ENCODE measurements around the gene GALNT6. TPM values are rescaled to one million over a fixed set of nuclear protein-coding genes. Genes with fewer than 3 reads are reported as not detected.

GALNT6 gene
- total and polyA plus RNA-seq, 9 of the 15 experiments (the other 6 are each of a cell fraction or from before 2014, with no cell fraction given) = 1.5 to 8.6 (median 5.1) TPM

DNA sequence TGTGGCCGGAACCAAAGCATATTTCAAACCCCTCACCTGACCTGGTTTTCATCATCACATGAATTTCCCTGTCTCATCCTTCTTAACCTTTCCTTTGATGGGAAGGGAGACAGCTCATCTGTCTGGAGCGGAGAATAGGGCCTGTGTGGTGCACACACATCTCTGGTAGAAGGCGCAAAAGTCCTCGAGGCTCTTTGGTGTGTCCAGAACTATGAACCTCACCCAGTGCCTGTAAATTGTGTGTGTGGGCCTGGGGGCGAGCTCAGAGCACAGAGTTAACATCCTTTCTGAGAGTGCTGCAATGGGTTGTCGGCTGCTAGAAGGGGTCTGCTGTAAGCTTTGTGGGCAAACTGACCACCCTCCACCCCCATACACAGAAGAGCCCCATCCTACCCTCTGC lies 749 bp downstream of the GALNT6 start:
- BruUV-seq (replicated peaks) = TSS peak; percentile 52
- DNase-seq (ENCODE audit: extremely low read depth in 1 of 4, low spot score in 3 of 4) = peak in 1 of 4 experiments; percentile 3
- H3K27me3 ChIP-seq (ENCODE audit: control insufficient read depth in 2 of 2, insufficient read depth in 2 of 2, low read length in 2 of 2) = no peaks in the 10 kb centered on the region
- intact Hi-C loops (cut with micrococcal nuclease) (no loop called here), in situ Hi-C loops (cut with MboI) (no loop called here)
- WGBS (ENCODE audit: insufficient coverage, low coverage, missing lambda C conversion rate) = 73% methylated on average over 5 of the region's 6 CpGs
- no peak overlapping the region for H3K4me3 ChIP-seq
- POLR2A ChIA-PET = interaction anchor here (0.7 to 1.5 kb wide), 2 partner anchors 17 to 152 kb away, joined by 3 read pairs; partner anchors contain the start of gene DAZAP2
- no peak for FAIRE-seq
- H3K4me2 ChIP-seq (ENCODE audit: insufficient read depth, low read length) = peak overlapping the region; percentile 79
- H4K20me1 ChIP-seq (replicated peaks; ENCODE audit: control insufficient read depth, insufficient read depth, low read length) = no peaks in the 10 kb centered on the region
- no peaks in the 10 kb centered on the region for H3K79me2 ChIP-seq (ENCODE audit: control insufficient read depth, insufficient read depth, low read length)
- ATAC-seq = no peak
- no peak overlapping the region for H2AFZ ChIP-seq (ENCODE audit: low read depth, low read length)
- H3K36me3 ChIP-seq (ENCODE audit: control insufficient read depth, insufficient read depth, low read length) = no peaks in the 10 kb centered on the region
- no peak overlapping the region for H3K27ac ChIP-seq (ENCODE audit: extremely low read depth, low read depth, low read length)
- H3K4me1 ChIP-seq (replicated peaks in 1 of 2; ENCODE audit: control insufficient read depth in 2 of 2, insufficient read depth in 2 of 2, low read length in 2 of 2) = peaks cover 41 to 43% of the 10 kb centered on the region in 2 experiments
- H3K9me3 ChIP-seq (replicated peaks; ENCODE audit: control insufficient read depth, insufficient read depth, low read depth, low read length) = no peaks in the 10 kb centered on the region
- no peaks in the 10 kb centered on the region for H3K9me1 ChIP-seq (ENCODE audit: control insufficient read depth, insufficient read depth, low read length)
- peak overlapping the region; percentile 67 to 92; a peak in 2 of 4 replicates for H3K9ac ChIP-seq (ENCODE audit: insufficient read depth in 1 of 2, low read depth in 2 of 2, low read length in 2 of 2)
- CTCF ChIA-PET (ENCODE audit: low intra/inter-chr PET ratio) = no interaction called here
- no peak for TF ChIP-seq EGR1 (conservative IDR thresholded peaks at IDR 0.05)
- TF ChIP-seq, protein P1, sequence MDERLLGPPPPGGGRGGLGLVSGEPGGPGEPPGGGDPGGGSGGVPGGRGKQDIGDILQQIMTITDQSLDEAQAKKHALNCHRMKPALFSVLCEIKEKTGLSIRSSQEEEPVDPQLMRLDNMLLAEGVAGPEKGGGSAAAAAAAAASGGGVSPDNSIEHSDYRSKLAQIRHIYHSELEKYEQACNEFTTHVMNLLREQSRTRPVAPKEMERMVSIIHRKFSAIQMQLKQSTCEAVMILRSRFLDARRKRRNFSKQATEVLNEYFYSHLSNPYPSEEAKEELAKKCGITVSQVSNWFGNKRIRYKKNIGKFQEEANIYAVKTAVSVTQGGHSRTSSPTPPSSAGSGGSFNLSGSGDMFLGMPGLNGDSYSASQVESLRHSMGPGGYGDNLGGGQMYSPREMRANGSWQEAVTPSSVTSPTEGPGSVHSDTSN (CRISPR knock-in tag; IDR thresholded peaks at IDR 0.05; ENCODE audit: low read depth) = no peak
- TF ChIP-seq, protein P1 (tag; conservative IDR thresholded peaks at IDR 0.05; ENCODE audit: low read depth) = no peak
- TF ChIP-seq ZNF668 (CRISPR knock-in tag; IDR thresholded peaks at IDR 0.05) = no peak
- TF ChIP-seq, protein P2, sequence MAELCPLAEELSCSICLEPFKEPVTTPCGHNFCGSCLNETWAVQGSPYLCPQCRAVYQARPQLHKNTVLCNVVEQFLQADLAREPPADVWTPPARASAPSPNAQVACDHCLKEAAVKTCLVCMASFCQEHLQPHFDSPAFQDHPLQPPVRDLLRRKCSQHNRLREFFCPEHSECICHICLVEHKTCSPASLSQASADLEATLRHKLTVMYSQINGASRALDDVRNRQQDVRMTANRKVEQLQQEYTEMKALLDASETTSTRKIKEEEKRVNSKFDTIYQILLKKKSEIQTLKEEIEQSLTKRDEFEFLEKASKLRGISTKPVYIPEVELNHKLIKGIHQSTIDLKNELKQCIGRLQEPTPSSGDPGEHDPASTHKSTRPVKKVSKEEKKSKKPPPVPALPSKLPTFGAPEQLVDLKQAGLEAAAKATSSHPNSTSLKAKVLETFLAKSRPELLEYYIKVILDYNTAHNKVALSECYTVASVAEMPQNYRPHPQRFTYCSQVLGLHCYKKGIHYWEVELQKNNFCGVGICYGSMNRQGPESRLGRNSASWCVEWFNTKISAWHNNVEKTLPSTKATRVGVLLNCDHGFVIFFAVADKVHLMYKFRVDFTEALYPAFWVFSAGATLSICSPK (IDR thresholded peaks at IDR 0.05; ENCODE audit: borderline replicate concordance) = no peak
- TF ChIP-seq, protein P3, sequence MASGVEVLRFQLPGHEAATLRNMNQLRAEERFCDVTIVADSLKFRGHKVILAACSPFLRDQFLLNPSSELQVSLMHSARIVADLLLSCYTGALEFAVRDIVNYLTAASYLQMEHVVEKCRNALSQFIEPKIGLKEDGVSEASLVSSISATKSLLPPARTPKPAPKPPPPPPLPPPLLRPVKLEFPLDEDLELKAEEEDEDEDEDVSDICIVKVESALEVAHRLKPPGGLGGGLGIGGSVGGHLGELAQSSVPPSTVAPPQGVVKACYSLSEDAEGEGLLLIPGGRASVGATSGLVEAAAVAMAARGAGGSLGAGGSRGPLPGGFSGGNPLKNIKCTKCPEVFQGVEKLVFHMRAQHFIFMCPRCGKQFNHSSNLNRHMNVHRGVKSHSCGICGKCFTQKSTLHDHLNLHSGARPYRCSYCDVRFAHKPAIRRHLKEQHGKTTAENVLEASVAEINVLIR (CRISPR knock-in tag; IDR thresholded peaks at IDR 0.05) = no peak
- TF ChIP-seq SMAD2 (IDR thresholded peaks at IDR 0.05; ENCODE audit: low read depth, low read length) = no peak
- TF ChIP-seq, protein P4, sequence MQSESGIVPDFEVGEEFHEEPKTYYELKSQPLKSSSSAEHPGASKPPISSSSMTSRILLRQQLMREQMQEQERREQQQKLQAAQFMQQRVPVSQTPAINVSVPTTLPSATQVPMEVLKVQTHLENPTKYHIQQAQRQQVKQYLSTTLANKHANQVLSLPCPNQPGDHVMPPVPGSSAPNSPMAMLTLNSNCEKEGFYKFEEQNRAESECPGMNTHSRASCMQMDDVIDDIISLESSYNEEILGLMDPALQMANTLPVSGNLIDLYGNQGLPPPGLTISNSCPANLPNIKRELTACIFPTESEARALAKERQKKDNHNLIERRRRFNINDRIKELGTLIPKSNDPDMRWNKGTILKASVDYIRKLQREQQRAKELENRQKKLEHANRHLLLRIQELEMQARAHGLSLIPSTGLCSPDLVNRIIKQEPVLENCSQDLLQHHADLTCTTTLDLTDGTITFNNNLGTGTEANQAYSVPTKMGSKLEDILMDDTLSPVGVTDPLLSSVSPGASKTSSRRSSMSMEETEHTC (IDR thresholded peaks at IDR 0.05) = no peak
- TF ChIP-seq, protein P5, sequence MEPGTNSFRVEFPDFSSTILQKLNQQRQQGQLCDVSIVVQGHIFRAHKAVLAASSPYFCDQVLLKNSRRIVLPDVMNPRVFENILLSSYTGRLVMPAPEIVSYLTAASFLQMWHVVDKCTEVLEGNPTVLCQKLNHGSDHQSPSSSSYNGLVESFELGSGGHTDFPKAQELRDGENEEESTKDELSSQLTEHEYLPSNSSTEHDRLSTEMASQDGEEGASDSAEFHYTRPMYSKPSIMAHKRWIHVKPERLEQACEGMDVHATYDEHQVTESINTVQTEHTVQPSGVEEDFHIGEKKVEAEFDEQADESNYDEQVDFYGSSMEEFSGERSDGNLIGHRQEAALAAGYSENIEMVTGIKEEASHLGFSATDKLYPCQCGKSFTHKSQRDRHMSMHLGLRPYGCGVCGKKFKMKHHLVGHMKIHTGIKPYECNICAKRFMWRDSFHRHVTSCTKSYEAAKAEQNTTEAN (CRISPR knock-in tag; IDR thresholded peaks at IDR 0.05) = no peak
- TF ChIP-seq HDAC2 (IDR thresholded peaks at IDR 0.05) = no peak
- no peak for TF ChIP-seq SRSF7 (optimal IDR thresholded peaks at IDR 0.05; ENCODE audit: low read depth, low read length)
- TF ChIP-seq ARNT (IDR thresholded peaks at IDR 0.05) = no peak
- no peak for TF ChIP-seq TCF7 (IDR thresholded peaks at IDR 0.05; ENCODE audit: borderline replicate concordance)
- TF ChIP-seq NR2C1 (IDR thresholded peaks at IDR 0.05) = no peak
- no peak for TF ChIP-seq NR2C1 (tag; IDR thresholded peaks at IDR 0.05)
- no peak for TF ChIP-seq DACH1 (IDR thresholded peaks at IDR 0.05; ENCODE audit: partially characterized antibody)
- no peak for TF ChIP-seq SMAD4 (CRISPR knock-in tag; conservative IDR thresholded peaks at IDR 0.05)
